Natural killer cell (primary cell): ENCODE results near the gene COX5B. TPM values are rescaled to one million over a fixed set of nuclear protein-coding genes. Genes with fewer than 3 reads are reported as not detected.
"Not testable (repeated sequence)": the region's sequence is repeated elsewhere in the genome, so short reads cannot be mapped to it uniquely, and the experiment has no call there.

Experiments used
- ATAC-seq, 3 donors: fragments of 150-1000 bp in 2 of 3; fragments of 200-7000 bp in 1 of 3; cut with Tn5 transposase; 1 replicate in 1 of 3; 2 replicates in 2 of 3; pipeline ENCODE4 v1.10.0; 2021; ENCODE audit warnings: mild to moderate bottlenecking in 2 of 3, moderate library complexity in 2 of 3
- DNase-seq, 2 donors: peaks; one replicate each; pipeline versions ENCODE4 v3.0.0 to v3.0.0-alpha.2; 2013 to 2021; ENCODE audit warnings: mixed read lengths in 1 of 2
- H3K27ac ChIP-seq: one replicate; pipeline ENCODE4 v1.5.1; 2013; ENCODE audit warnings: mild to moderate bottlenecking, low read length
- H3K27me3 ChIP-seq: one replicate; pipeline ENCODE4 v1.6.1; 2013; ENCODE audit warnings: low read length; ENCODE audit not compliant: control insufficient read depth, insufficient read depth
- H3K36me3 ChIP-seq: one replicate; pipeline ENCODE4 v1.6.1; 2013; ENCODE audit warnings: low read length; ENCODE audit not compliant: control insufficient read depth, insufficient read depth
- H3K4me1 ChIP-seq: one replicate; pipeline ENCODE4 v1.6.1; 2013; ENCODE audit warnings: low read length; ENCODE audit not compliant: control insufficient read depth, insufficient read depth
- H3K4me3 ChIP-seq: one replicate; pipeline ENCODE4 v1.5.1; 2013; ENCODE audit warnings: low read length
- H3K9me3 ChIP-seq: one replicate; pipeline ENCODE4 v1.6.1; 2013; ENCODE audit warnings: low read length; ENCODE audit not compliant: control insufficient read depth, insufficient read depth
- H3K27ac Mint-ChIP-seq, 2 donors: one replicate each; pipeline ENCODE4 v1.8.0; 2022; ENCODE audit warnings: mild to moderate bottlenecking in 2 of 2, mixed read lengths in 2 of 2, moderate library complexity in 1 of 2
- H3K27me3 Mint-ChIP-seq, 2 donors: one replicate each; pipeline ENCODE4 v1.8.0; 2022; ENCODE audit warnings: low read depth in 2 of 2, mixed read lengths in 2 of 2
- H3K36me3 Mint-ChIP-seq: one replicate; pipeline ENCODE4 v1.8.0; 2022; ENCODE audit warnings: mixed read lengths
- H3K4me1 Mint-ChIP-seq, 2 donors: one replicate each; pipeline ENCODE4 v1.8.0; 2022; ENCODE audit warnings: mixed read lengths in 2 of 2
- H3K4me3 Mint-ChIP-seq: one replicate; pipeline ENCODE4 v1.8.0; 2022; ENCODE audit warnings: mild to moderate bottlenecking, moderate library complexity, mixed read lengths
- H3K9me3 Mint-ChIP-seq, 2 donors: one replicate each; pipeline ENCODE4 v1.8.0; 2022; ENCODE audit warnings: mixed read lengths in 2 of 2
- CTCF ChIP-seq: fragments of 200-600 bp; IDR thresholded peaks from one replicate; pipeline ENCODE4 v1.8.0; 2022; ENCODE audit warnings: antibody characterized with exemption
- WGBS: methylation state at CpG from one replicate; pipeline ENCODE4 v1.1.7; 2013; ENCODE audit warnings: missing lambda C conversion rate; ENCODE audit not compliant: insufficient coverage; 5-methylcytosine and 5-hydroxymethylcytosine counted together
- intact Hi-C: fragments of 100-400 bp; cut with micrococcal nuclease; formaldehyde crosslinking; loops from one replicate; pipeline ENCODE4 v1.14.2; 2022
- total RNA-seq, 4 donors: library from RNA; stranded (reverse); fragments of 120-200 nt in 1 of 4; gene quantifications; one replicate each; pipeline versions ENCODE4 v1.2.3 to v1.2.4, GENCODE V29; 2013 to 2022

COX5B gene
- total RNA-seq, 3 donors from 2014 or later (not counting 1 experiment from before 2014, with no cell fraction given): 101 to 126 (median 122) TPM

- H3K36me3 Mint-ChIP-seq, ATAC-seq, H3K27ac Mint-ChIP-seq, H3K4me1 ChIP-seq, H3K27ac ChIP-seq, H3K4me3 ChIP-seq, H3K4me3 Mint-ChIP-seq, H3K9me3 ChIP-seq, H3K27me3 Mint-ChIP-seq, DNase-seq, H3K4me1 Mint-ChIP-seq, H3K27me3 ChIP-seq, intact Hi-C loops, H3K36me3 ChIP-seq, H3K9me3 Mint-ChIP-seq: not testable (repeated sequence)
- 90% methylated on average over 2 of the region's 8 CpGs for WGBS
Measured at GRCh38 chr2:97615746-97616145, 30.1 kb upstream of the COX5B start.

DNA sequence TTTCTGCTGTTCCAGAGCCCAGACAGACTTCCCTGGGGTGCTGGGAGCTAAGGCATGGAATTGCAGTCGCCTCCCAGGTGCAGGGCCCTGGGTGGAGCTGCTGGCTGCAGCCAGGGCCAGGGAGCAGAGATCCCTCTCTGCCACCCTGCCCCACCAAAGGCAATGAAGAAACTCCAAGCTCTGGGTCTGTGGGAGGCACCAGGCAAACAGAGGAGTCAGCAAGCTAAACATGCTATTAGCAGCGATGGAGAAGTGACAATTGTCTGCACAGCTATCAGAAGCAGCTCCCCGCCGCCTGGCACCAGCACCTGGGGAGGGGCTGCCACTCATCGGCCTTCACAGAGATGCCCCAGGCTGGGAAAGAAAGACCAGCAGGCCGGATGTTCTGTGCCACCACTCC lies 28.0 kb upstream of the COX5B start:
- Mint-ChIP-seq H3K36me3 (no peaks in the 10 kb centered on the region), H3K27me3 (peaks cover 0 to 5% of the 10 kb centered on the region in 2 donors), H3K4me3 (no peak overlapping the region), H3K27ac (no peak overlapping the region), H3K9me3 (no peaks in the 10 kb centered on the region), H3K4me1 (no peaks in the 10 kb centered on the region)
- Histone ChIP-seq H3K9me3 (no peaks in the 10 kb centered on the region), H3K4me1 (no peaks in the 10 kb centered on the region), H3K27me3 (no peaks in the 10 kb centered on the region), H3K4me3 (no peak overlapping the region), H3K27ac (no peak overlapping the region), H3K36me3 (no peaks in the 10 kb centered on the region)
- 94% methylated on average over 6 of the region's 6 CpGs for WGBS
- intact Hi-C loops: no loop called here
- no peak for DNase-seq
- no peak for TF ChIP-seq CTCF
- ATAC-seq: no peak

GRCh38 chr2:97618939-97619827 lies 26.7 kb upstream of the COX5B start:
- H3K4me1 Mint-ChIP-seq, H3K36me3 Mint-ChIP-seq, H3K27ac ChIP-seq, H3K4me3 ChIP-seq, DNase-seq, H3K9me3 ChIP-seq, H3K27ac Mint-ChIP-seq, H3K36me3 ChIP-seq, H3K27me3 ChIP-seq, H3K9me3 Mint-ChIP-seq, intact Hi-C loops, H3K4me3 Mint-ChIP-seq, H3K27me3 Mint-ChIP-seq, H3K4me1 ChIP-seq: not testable (repeated sequence)
- 89% methylated on average over 6 of the region's 14 CpGs for WGBS
- ATAC-seq: peak in 2 of 3 donors; percentile 31 to 80

DNA sequence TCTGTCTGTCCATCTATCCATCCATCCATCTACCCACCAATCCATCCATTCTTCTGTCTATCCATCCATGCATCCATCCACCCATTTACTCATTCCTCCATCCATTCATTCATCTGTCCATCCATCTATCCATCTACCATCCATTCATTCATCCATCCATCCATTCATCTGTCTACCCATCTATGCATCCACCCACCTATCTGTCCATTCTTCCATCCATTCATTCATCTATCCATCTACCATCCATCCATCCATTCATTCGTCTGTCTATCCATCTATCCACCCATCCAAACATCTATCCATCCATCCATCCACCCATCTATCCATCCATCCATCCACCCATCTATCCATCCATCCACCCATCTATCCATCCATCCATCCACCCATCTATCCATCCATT lies 25.4 kb upstream of the COX5B start:
- H3K36me3 ChIP-seq, ATAC-seq, H3K4me1 ChIP-seq, DNase-seq, H3K27ac Mint-ChIP-seq, H3K36me3 Mint-ChIP-seq, H3K4me3 Mint-ChIP-seq, H3K4me3 ChIP-seq, H3K27me3 Mint-ChIP-seq, H3K9me3 ChIP-seq, H3K9me3 Mint-ChIP-seq, H3K4me1 Mint-ChIP-seq, H3K27me3 ChIP-seq, intact Hi-C loops, H3K27ac ChIP-seq: not testable (repeated sequence)
- WGBS: 33% methylated on average over 1 of the region's 1 CpG

- ATAC-seq, H3K4me3 Mint-ChIP-seq, H3K27me3 ChIP-seq, H3K36me3 ChIP-seq, H3K27ac ChIP-seq, H3K27ac Mint-ChIP-seq, H3K27me3 Mint-ChIP-seq, H3K36me3 Mint-ChIP-seq, intact Hi-C loops, DNase-seq, H3K9me3 ChIP-seq, H3K4me1 ChIP-seq, H3K4me1 Mint-ChIP-seq, H3K9me3 Mint-ChIP-seq, H3K4me3 ChIP-seq: not testable (repeated sequence)
Measured at GRCh38 chr2:97622976-97623375, 22.9 kb upstream of the COX5B start.

DNA sequence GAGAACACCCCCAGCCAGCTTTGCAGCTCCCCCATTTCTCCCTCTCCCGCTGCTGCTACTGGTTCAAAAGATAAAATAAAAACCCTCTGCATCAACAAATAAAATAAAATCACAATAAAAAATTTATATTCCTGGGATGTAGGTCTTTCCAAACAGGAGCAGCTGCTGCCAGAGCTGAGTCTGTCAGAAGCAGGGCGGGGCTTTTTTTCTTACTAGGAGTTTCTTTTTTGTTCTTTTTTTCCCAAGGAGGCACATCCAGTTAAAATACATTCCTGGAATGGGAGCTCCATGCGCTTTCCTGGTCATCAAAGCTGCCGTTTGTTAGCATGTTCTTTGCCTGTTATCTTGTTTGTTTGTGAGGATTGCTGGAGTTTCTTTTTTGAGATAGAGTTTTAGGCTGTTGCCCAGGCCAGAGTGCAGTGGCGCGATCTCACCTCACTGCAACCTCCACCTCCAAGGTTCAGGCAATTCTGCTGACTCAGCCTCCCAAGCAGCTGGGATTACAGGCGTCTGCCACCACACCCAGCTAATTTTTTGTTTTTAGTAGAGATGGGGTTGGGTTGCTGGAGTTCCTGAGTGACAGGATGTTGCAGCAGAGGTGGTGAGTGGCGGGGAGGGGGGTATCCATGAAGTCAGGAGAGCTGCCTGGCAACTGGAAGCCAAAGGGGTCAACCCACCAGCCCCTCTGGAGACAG lies 20.4 kb upstream of the COX5B start:
- intact Hi-C loops, DNase-seq, H3K27me3 ChIP-seq, H3K9me3 ChIP-seq, H3K4me1 ChIP-seq, H3K4me3 Mint-ChIP-seq, H3K4me3 ChIP-seq, H3K4me1 Mint-ChIP-seq, H3K36me3 Mint-ChIP-seq, H3K27ac Mint-ChIP-seq, H3K9me3 Mint-ChIP-seq, H3K36me3 ChIP-seq, ATAC-seq, H3K27ac ChIP-seq: not testable (repeated sequence)
- 28% methylated on average over 2 of the region's 8 CpGs for WGBS
- peaks cover 7 to 11% of the 10 kb centered on the region in 2 donors for H3K27me3 Mint-ChIP-seq

DNA sequence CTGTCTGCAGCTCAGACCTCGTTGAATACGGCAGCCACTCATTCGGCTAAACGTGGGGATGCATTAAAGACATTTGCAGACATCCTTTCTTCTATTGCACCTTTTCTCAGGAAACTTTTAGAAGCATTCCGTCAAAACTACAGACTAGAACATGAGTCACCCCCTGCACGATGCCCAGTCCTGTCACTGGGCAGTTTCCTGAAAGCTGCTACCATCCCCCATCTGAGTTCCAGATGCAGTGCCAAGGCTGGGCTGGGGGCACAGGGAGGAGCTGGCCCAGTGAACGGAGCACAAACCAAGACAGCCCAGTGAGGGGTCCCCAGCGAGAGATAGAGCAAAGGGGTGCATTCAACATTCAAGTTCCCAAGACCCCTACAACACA lies 19.8 kb upstream of the COX5B start:
- WGBS: 79% methylated on average over 8 of the region's 8 CpGs
- H3K27ac ChIP-seq: not testable (repeated sequence)

More for the DNA sequence above, 19.8 kb upstream of the COX5B start:
- H3K27me3 ChIP-seq, H3K27ac Mint-ChIP-seq, H3K9me3 Mint-ChIP-seq, H3K36me3 ChIP-seq, H3K4me3 Mint-ChIP-seq, intact Hi-C loops, H3K4me3 ChIP-seq, H3K4me1 ChIP-seq, ATAC-seq, H3K9me3 ChIP-seq, DNase-seq, H3K36me3 Mint-ChIP-seq, H3K4me1 Mint-ChIP-seq: not testable (repeated sequence)
- H3K27me3 Mint-ChIP-seq: peaks cover 9 to 17% of the 10 kb centered on the region in 2 donors
